SHP77 (cell line): ENCODE measurements around the gene ZDHHC4.
"Not testable (repeated sequence)": the region's sequence is repeated elsewhere in the genome, so short reads cannot be mapped to it uniquely, and the experiment has no call there.

Source experiments
- DNase-seq, 2 experiments: peaks; one replicate each; lab custom pipeline; 2025; lab: John Stamatoyannopoulos, UW

The ZDHHC4 gene

GRCh38 chr7:6562106-6562505 lies 15.1 kb upstream of the ZDHHC4 start:
- DNase-seq: no peak

DNA sequence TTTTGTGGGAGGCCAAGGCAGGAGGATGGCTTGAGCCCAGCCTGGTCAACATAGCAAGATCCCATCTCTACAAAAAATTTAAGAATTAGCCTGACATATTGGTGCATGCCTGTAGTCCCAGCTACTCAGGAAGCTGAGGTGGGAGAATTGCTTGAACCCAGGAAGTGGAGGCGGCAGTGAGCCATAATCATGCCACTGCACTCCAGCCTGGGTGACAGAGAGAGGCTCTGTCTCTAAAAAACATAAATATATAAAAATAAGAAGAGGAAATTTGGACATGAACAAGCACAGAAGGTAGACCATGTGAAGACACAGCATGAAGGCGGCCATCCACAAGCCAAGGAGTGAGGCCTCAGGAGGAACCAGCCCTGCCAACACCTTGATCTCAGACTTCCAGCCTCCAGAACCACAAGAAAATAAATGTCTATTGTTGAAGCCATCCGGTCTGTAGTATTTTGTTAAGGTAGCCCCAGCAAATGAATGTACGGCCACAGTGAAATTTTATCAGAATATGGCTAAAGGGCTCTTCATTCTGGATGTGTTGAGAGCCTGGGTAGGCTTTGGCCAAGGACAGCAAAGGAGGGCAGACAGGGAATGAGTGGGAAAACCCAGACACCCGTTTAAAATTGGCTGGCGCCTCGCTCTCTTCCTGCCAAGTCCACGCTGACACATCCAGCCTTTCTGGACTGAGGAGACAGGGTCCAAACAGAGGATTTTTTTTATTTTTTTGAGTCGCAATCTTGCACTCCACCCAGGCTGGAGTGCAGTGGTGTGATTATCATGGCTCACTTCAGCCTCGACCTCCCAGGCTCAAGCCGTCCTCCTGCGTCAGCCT lies 13.1 kb upstream of the ZDHHC4 start:
- DNase-seq: no peak

GRCh38 chr7:6565655-6566054 lies 11.6 kb upstream of the ZDHHC4 start:
- DNase-seq: no peak

GRCh38 chr7:6567886-6568285 lies 9.4 kb upstream of the ZDHHC4 start:
- no peak for DNase-seq

- no peak for DNase-seq
These were observed 6.0 kb upstream of the ZDHHC4 start for GRCh38 chr7:6571160-6571779.

DNA sequence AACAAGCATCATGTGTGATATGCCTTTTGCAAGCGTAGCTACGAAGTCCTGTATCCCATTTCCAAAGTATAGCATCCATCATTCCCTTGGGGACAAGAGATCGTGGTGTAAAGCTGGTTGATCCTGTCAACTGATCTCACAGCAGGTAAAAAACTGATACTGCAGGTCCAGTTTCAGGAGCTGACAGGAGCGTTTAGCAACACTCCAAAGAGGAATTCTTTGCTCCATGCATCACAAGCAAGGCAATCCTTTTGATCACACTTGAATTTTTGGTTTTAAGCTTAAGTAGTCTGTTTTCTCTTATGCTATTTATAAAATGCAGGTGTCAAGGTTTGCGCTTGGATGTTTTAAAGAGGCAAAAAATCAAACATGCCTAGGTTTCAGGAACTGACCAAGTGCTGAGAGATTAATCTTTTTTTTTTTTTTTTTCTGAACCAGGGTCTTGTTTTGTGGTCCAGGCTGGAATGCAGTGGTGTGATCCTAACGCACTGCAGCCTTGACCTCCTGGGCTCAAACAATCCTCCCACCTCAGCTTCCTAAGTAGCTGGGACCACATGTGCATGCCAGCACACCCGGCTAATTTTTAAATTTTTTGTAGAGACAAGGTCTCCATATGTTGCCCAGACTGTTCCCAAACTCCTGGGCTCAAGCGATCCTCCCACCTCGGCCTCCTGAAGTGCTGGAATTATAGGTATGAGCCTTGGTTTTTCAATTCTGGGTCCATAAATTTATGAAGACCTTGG lies 1.8 kb upstream of the ZDHHC4 start:
- no peak for DNase-seq

- DNase-seq: peak in 1 of 2 experiments; percentile 19
These were observed 1.0 kb upstream of the ZDHHC4 start for GRCh38 chr7:6576024-6576866.

DNA sequence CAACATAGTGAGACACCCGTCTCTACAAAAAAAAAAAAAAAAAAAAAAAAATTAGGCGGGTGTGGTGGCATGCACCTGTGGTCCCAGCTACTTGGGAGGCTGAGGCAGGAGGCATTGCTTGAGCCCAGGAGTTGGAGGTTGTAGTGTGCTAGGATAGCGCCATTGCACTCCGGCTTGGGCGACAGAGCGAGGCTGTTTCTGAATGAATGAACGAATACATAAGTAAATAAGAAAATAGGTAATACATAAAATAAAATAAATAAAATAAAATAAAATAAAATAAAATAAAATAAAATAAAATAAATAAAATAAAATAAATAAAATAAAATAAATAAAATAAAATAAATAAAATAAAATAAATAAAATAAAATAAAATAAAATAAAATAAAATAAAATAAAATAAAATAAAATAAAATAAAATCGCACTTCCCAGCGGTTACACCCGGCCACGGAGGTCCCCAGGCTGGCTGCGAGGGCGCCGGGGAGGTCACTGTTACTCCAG lies 336 bp upstream of the ZDHHC4 start:
- DNase-seq: not testable (repeated sequence)

- DNase-seq: no peak
These were observed 1.1 kb downstream of the ZDHHC4 start for GRCh38 chr7:6578114-6579084.

DNA sequence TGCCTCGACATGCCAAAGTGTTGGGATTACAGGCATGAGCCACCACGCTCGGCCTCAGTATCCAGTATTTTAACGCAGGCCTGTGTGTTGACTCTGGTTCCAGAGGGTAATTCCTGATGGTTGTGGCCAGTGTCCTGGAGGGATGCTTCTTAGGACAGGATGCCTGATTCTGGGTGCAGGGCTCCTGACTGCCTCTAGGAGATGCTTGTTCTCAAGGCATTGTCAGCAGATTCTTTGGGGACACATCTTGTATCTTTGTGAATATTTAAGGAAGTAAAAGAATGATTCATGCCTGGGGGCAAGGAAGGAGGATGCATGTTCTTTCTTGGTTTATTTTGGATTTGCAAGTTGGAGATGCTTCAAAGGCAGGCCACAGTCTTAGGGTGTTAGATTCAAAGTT lies 2.2 kb downstream of the ZDHHC4 start:
- DNase-seq: no peak

DNA sequence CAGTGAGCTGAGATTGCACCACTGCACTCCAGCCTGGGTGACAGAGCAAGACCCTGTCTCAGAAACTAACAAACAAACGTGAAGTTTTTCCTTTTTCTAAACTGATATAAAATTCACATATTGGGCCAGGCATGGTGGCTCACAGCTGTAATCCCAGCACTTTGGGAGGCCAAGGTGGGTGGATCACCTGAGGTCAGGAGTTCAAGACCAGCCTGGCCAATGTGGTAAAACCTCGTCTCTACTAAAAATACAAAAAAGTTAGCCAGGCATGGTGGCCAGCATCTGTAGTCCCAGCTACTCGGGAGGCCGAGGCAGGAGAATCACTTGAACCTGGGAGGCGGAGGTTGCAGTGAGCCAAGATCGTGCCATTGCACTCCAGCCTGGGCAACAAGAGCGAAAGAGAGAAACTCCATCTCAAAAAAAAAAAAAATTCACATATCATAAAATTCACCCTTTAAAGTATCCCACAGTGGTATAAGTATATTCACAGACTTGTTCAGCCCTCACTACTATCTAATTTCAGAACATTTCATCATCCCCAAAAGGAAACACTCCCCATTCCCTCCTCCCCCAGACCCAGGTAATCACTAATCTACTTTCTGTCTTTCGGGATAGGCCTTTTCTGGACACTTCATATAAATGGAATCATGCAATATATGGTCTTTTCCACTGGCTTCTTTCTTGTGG lies 8.6 kb downstream of the ZDHHC4 start:
- not testable (repeated sequence) for DNase-seq

- DNase-seq: no peak
These were observed 11.3 kb downstream of the ZDHHC4 start for GRCh38 chr7:6588566-6588965.

DNA sequence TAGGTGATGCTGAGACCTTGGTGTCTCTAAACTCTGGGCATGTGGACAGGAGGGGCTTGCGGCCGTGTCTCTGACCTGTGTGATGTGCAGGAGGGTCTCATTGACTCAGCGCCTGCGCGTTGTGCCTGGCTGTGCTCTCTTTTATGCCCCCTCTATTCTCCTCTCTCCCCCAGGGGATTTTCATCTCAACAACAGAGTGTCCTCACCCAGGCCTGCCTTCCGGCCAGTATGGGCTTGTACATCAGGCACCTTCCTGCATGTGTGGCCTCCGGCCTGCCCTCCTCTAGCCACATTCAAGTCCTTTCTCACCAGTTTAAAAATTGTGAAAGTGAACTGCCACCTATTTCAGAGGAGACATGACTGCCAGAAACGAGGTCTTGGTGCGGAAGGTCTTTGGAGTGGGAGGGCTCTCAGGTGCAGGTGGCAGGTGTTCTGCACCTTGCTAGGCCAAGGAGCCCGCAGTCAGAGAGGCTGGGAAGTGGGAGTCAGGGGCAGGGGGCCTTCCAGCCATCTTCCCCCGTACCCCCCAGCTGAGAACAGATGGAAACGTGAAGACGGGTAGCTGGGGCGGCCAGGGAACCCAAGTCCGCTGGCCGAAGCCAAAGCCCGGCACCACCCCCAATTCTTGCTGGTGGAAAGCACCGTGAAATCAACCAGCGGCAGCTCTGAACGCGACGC lies 12.0 kb downstream of the ZDHHC4 start:
- DNase-seq: no peak

GRCh38 chr7:6589829-6590644 lies 12.8 kb downstream of the ZDHHC4 start, which contains the start of gene INTS15:
INTS15 (plus strand) TSS chr7:6590021; CDS start chr7:6590284, 263 bp downstream.
- DNase-seq: peak; percentile 63 to 85

GRCh38 chr7:6590645-6591110 lies 13.4 kb downstream of the ZDHHC4 start:
- DNase-seq: no peak

DNA sequence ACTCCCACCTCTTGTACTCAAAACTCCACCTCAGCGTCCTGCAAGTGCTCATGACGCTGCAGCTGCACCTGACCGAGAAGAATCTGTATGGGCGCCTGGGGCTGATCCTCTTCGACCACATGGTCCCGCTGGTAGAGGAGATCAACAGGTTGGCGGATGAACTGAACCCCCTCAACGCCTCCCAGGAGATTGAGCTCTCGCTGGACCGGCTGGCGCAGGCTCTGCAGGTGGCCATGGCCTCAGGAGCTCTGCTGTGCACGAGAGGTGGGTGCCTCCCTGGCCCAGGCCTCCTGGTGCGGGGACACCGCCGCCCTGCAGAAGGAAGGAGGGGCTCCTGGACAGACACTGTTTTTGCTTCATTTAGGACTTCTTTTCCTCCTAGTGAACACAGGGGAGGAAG lies 22.8 kb downstream of the ZDHHC4 start:
- DNase-seq: no peak

DNA sequence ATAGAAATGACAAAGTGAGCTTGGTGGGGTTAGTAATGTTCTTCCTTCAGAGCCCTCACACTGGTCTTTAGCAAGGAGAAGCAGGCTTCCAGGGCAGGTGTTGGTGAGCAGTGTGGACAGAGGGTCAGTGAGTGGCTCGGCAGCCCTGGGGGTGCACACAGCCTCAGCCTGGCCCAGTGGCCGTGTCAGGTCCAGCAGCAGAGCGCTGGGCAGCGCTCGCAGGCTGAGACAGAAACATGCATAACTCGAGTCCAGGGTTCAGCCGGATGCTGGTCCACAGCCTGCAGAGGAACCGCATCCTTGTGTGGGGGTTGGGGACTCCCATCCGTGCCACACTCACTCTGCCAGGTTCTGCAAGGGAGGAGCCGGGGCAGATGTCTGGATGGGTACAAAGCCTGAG lies 27.2 kb downstream of the ZDHHC4 start:
- DNase-seq: no peak

- DNase-seq: no peak
These were observed 29.8 kb downstream of the ZDHHC4 start for GRCh38 chr7:6606866-6607583.
